ENCODE results near the gene PDPN.

PDPN gene

GRCh38 chr1:13646521-13646920 is 62.9 kb downstream of the PDPN start:
- H3K9me3 ChIP-seq (ENCODE audit: control insufficient read depth, insufficient read depth, low read depth, low read length): no peaks in the 10 kb centered on the region
- H3K36me3 ChIP-seq (ENCODE audit: control insufficient read depth in 2 of 2, insufficient read depth in 1 of 2, low read length in 2 of 2): no peaks in the 10 kb centered on the region; a peak in 1 of 3 replicates
- H3K4me3 ChIP-seq (ENCODE audit: low read depth, low read length): no peak overlapping the region
- CTCF ChIA-PET: interaction anchor here (0.7 kb wide), 1 partner anchor 80 kb away, joined by 6 read pairs; no protein-coding TSS in a partner anchor
- H3K4me1 ChIP-seq (ENCODE audit: control insufficient read depth, insufficient read depth, low read length): no peaks in the 10 kb centered on the region
- POLR2A ChIA-PET: no interaction called here
- TF ChIP-seq TRIM28 (IDR thresholded peaks at IDR 0.05; ENCODE audit: borderline replicate concordance, low read length): no peak
- no peak for TF ChIP-seq ZNF664 (tag by site-specific recombination; IDR thresholded peaks at IDR 0.05)
- TF ChIP-seq ZNF114 (tag by site-specific recombination; IDR thresholded peaks at IDR 0.05): no peak
- TF ChIP-seq ZNF23 (tag by site-specific recombination; IDR thresholded peaks at IDR 0.05; ENCODE audit: borderline replicate concordance): no peak
- no peak for TF ChIP-seq ZNF501 (tag by site-specific recombination; IDR thresholded peaks at IDR 0.05)
- TF ChIP-seq EGR2 (tag by site-specific recombination; IDR thresholded peaks at IDR 0.05; ENCODE audit: low read depth): no peak
- TF ChIP-seq ZNF580 (tag by site-specific recombination; IDR thresholded peaks at IDR 0.05): no peak
- no peak for TF ChIP-seq SP3 (tag by site-specific recombination; IDR thresholded peaks at IDR 0.05)
- no peak for TF ChIP-seq ZBTB48 (tag by site-specific recombination; IDR thresholded peaks at IDR 0.05)
- TF ChIP-seq ZNF341 (tag by site-specific recombination; IDR thresholded peaks at IDR 0.05; ENCODE audit: low read depth): no peak
- TF ChIP-seq ZNF221 (tag by site-specific recombination; IDR thresholded peaks at IDR 0.05; ENCODE audit: borderline replicate concordance): no peak
- TF ChIP-seq ZNF292 (tag by site-specific recombination; IDR thresholded peaks at IDR 0.05; ENCODE audit: borderline replicate concordance, low read depth): no peak
- no peak for TF ChIP-seq ZNF529 (tag by site-specific recombination; IDR thresholded peaks at IDR 0.05; ENCODE audit: insufficient replicate concordance)
- TF ChIP-seq ZNF155 (tag by site-specific recombination; IDR thresholded peaks at IDR 0.05): no peak
- no peak overlapping the region for H3K27ac ChIP-seq (ENCODE audit: extremely low read depth, low read depth, low read length)

DNA sequence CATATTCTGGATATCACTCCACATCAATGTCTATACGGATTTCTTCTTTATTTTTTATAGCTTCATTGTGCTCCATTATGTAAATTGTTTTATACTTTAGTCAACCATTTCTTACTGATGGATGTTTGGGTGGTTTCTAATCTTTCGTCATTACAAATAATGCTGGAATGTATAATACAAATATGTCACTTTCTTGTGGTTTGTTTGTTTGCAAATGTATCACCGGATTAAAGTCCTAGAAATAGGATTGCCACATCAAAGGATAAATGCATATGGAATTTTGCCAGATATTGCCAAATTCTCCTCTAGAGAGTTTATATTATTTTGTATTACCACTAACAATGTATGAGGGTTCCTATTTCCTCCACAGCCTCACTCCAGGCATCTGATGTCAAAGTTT is 67.6 kb downstream of the PDPN start:
- Histone ChIP-seq H3K27ac (ENCODE audit: extremely low read depth, low read depth, low read length) (no peak overlapping the region), H3K9me3 (ENCODE audit: control insufficient read depth, insufficient read depth, low read depth, low read length) (no peaks in the 10 kb centered on the region), H3K36me3 (ENCODE audit: control insufficient read depth in 2 of 2, insufficient read depth in 1 of 2, low read length in 2 of 2) (no peaks in the 10 kb centered on the region; a peak in 1 of 3 replicates), H3K4me3 (ENCODE audit: low read depth, low read length) (no peak overlapping the region), H3K4me1 (ENCODE audit: control insufficient read depth, insufficient read depth, low read length) (no peaks in the 10 kb centered on the region)
- ChIA-PET POLR2A (no interaction called here), CTCF (interaction anchor here (0.7 kb wide), 2 partner anchors 15 to 385 kb away, joined by 3 read pairs; no protein-coding TSS in a partner anchor)
- TF ChIP-seq PATZ1 (tag by site-specific recombination; IDR thresholded peaks at IDR 0.05): no peak
- no peak for TF ChIP-seq ZNF510 (tag by site-specific recombination; IDR thresholded peaks at IDR 0.05; ENCODE audit: insufficient replicate concordance)
- TF ChIP-seq ZNF544 (tag by site-specific recombination; IDR thresholded peaks at IDR 0.05): no peak
- no peak for TF ChIP-seq ZNF398 (tag by site-specific recombination; IDR thresholded peaks at IDR 0.05)
- TF ChIP-seq SETDB1 (IDR thresholded peaks at IDR 0.05; ENCODE audit: insufficient read length, low read length): no peak
- TF ChIP-seq ZBTB20 (tag by site-specific recombination; IDR thresholded peaks at IDR 0.05): no peak
- TF ChIP-seq ZNF518A (tag by site-specific recombination; conservative IDR thresholded peaks at IDR 0.05; ENCODE audit: low read depth): no peak
- TF ChIP-seq ZNF211 (tag by site-specific recombination; IDR thresholded peaks at IDR 0.05; ENCODE audit: low read depth): no peak
- no peak for TF ChIP-seq ZNF302 (tag by site-specific recombination; IDR thresholded peaks at IDR 0.05; ENCODE audit: low read depth)
- TF ChIP-seq ZNF776 (tag by site-specific recombination; IDR thresholded peaks at IDR 0.05; ENCODE audit: borderline replicate concordance): no peak

All from HEK293 (cell line).